CD4-positive, CD25-positive, alpha-beta regulatory T cell (primary cell): ENCODE data around the gene SCG3. TPM values are rescaled to one million over a fixed set of nuclear protein-coding genes. Genes with fewer than 3 reads are reported as not detected.
A peak's percentile ranks its signal among the peaks of the same experiment; 100 is the strongest.

Source experiments
- ATAC-seq, 2 donors: fragments of 150-1000 bp; cut with Tn5 transposase; one replicate each; pipeline ENCODE4 v1.10.0; 2021; ENCODE audit warnings: low read depth in 2 of 2, moderate number of reproducible peaks in 2 of 2, moderate library complexity in 1 of 2
- DNase-seq, 3 donors: peaks; one replicate each; pipeline versions ENCODE4 v3.0.0 to v3.0.0-alpha.2; 2012 to 2022; ENCODE audit warnings: mixed read lengths in 1 of 3
- H3K27ac ChIP-seq: one replicate; pipeline ENCODE4 v1.7.0; 2013; ENCODE audit warnings: mild to moderate bottlenecking, low read length; ENCODE audit not compliant: insufficient read depth, poor library complexity, severe bottlenecking
- H3K27me3 ChIP-seq: one replicate; pipeline ENCODE4 v1.7.0; 2013; ENCODE audit warnings: low read length; ENCODE audit not compliant: control insufficient read depth, insufficient read depth
- H3K36me3 ChIP-seq: one replicate; pipeline ENCODE4 v1.7.0; 2013; ENCODE audit warnings: mild to moderate bottlenecking, low read length, moderate library complexity; ENCODE audit not compliant: control insufficient read depth, insufficient read depth
- H3K4me1 ChIP-seq: 2 replicates; pipeline ENCODE4 v1.7.0; 2013; ENCODE audit warnings: mild to moderate bottlenecking, low read length; ENCODE audit not compliant: insufficient read depth, control insufficient read depth, poor library complexity, severe bottlenecking
- H3K4me3 ChIP-seq: one replicate; pipeline ENCODE4 v1.7.0; 2013; ENCODE audit warnings: low read depth, mild to moderate bottlenecking, low read length, moderate library complexity
- H3K9me3 ChIP-seq, 2 experiments: 1 replicate in 1 of 2; 2 replicates in 1 of 2; pipeline ENCODE4 v1.7.0; 2013; ENCODE audit warnings: low read length in 2 of 2, mild to moderate bottlenecking in 1 of 2, moderate library complexity in 1 of 2; ENCODE audit not compliant: control insufficient read depth in 2 of 2
- H3K27ac Mint-ChIP-seq, 3 donors: one replicate each; pipeline ENCODE4 v1.8.0; 2020 to 2022; ENCODE audit warnings: mild to moderate bottlenecking in 3 of 3, mixed read lengths in 3 of 3, moderate library complexity in 2 of 3
- H3K27me3 Mint-ChIP-seq: one replicate; pipeline ENCODE4 v1.8.0; 2022; ENCODE audit warnings: mild to moderate bottlenecking, mixed read lengths
- H3K36me3 Mint-ChIP-seq: one replicate; pipeline ENCODE4 v1.8.0; 2020; ENCODE audit warnings: mixed read lengths
- H3K4me1 Mint-ChIP-seq, 4 donors: one replicate each; pipeline ENCODE4 v1.8.0; 2020 to 2022; ENCODE audit warnings: mixed read lengths in 4 of 4, mild to moderate bottlenecking in 1 of 4
- H3K4me3 Mint-ChIP-seq, 4 donors: one replicate each; pipeline ENCODE4 v1.8.0; 2020 to 2022; ENCODE audit warnings: mild to moderate bottlenecking in 4 of 4, mixed read lengths in 4 of 4, moderate library complexity in 3 of 4
- H3K9me3 Mint-ChIP-seq, 7 donors: one replicate each; pipeline ENCODE4 v1.8.0; 2020 to 2022; ENCODE audit warnings: mixed read lengths in 7 of 7, mild to moderate bottlenecking in 3 of 7, moderate library complexity in 2 of 7
- polyA plus RNA-seq, 4 donors: library from polyadenylated mRNA; unstranded; fragments of 300-500 nt; fragmentation: Illumina TruSeq; gene quantifications; one replicate each; pipeline ENCODE4 v1.2.3, GENCODE V29; 2021
- total RNA-seq: library from RNA; stranded (reverse); gene quantifications from one replicate; pipeline ENCODE4 v1.2.3, GENCODE V29; 2022

SCG3 gene
- total and polyA plus RNA-seq, 5 donors from 2014 or later: not detected

- ATAC-seq (no peak), DNase-seq (no peak)
- H3K27me3 ChIP-seq: peaks cover 10% of the 10 kb centered on the region
- H3K27me3 Mint-ChIP-seq: no peaks in the 10 kb centered on the region
- no peak overlapping the region for H3K4me3 Mint-ChIP-seq
- H3K9me3 ChIP-seq: no peaks in the 10 kb centered on the region
- no peak overlapping the region for H3K27ac ChIP-seq
- no peaks in the 10 kb centered on the region for H3K4me1 Mint-ChIP-seq
- H3K36me3 ChIP-seq: no peaks in the 10 kb centered on the region
- H3K27ac Mint-ChIP-seq: no peak overlapping the region
- H3K4me3 ChIP-seq: no peak overlapping the region
- H3K4me1 ChIP-seq: no peaks in the 10 kb centered on the region
- peaks cover 0 to 4% (median 0%) of the 10 kb centered on the region in 7 donors for H3K9me3 Mint-ChIP-seq
- no peaks in the 10 kb centered on the region for H3K36me3 Mint-ChIP-seq
Observed at GRCh38 chr15:51706291-51706690, 25.0 kb downstream of the SCG3 start.

- DNase-seq (no peak), ATAC-seq (no peak)
- Mint-ChIP-seq H3K27me3 (no peaks in the 10 kb centered on the region), H3K4me1 (no peaks in the 10 kb centered on the region), H3K9me3 (peaks cover 0 to 4% (median 0%) of the 10 kb centered on the region in 7 donors), H3K36me3 (no peaks in the 10 kb centered on the region), H3K4me3 (no peak overlapping the region), H3K27ac (no peak overlapping the region)
- Histone ChIP-seq H3K9me3 (no peaks in the 10 kb centered on the region), H3K36me3 (no peaks in the 10 kb centered on the region), H3K4me3 (no peak overlapping the region), H3K27me3 (peaks cover 8% of the 10 kb centered on the region), H3K27ac (no peak overlapping the region), H3K4me1 (no peaks in the 10 kb centered on the region)
Observed at GRCh38 chr15:51706926-51707608, 25.8 kb downstream of the SCG3 start.

GRCh38 chr15:51708013-51708412, 26.7 kb downstream of the SCG3 start:
- Histone ChIP-seq H3K27ac (no peak overlapping the region), H3K27me3 (peaks cover 6% of the 10 kb centered on the region), H3K9me3 (no peaks in the 10 kb centered on the region), H3K4me1 (no peaks in the 10 kb centered on the region), H3K36me3 (no peaks in the 10 kb centered on the region), H3K4me3 (no peak overlapping the region)
- ATAC-seq (no peak), DNase-seq (no peak)
- Mint-ChIP-seq H3K9me3 (peaks cover 0 to 4% (median 0%) of the 10 kb centered on the region in 7 donors), H3K36me3 (no peaks in the 10 kb centered on the region), H3K4me3 (no peak overlapping the region), H3K4me1 (no peaks in the 10 kb centered on the region), H3K27me3 (no peaks in the 10 kb centered on the region), H3K27ac (no peak overlapping the region)

- ATAC-seq: no peak
- Mint-ChIP-seq H3K4me3 (no peak overlapping the region), H3K9me3 (peaks cover 0 to 3% (median 0%) of the 10 kb centered on the region in 7 donors), H3K27ac (no peak overlapping the region), H3K27me3 (no peaks in the 10 kb centered on the region), H3K36me3 (no peaks in the 10 kb centered on the region), H3K4me1 (no peaks in the 10 kb centered on the region)
- no peak for DNase-seq
- H3K27ac ChIP-seq: no peak overlapping the region
- H3K4me3 ChIP-seq: no peak overlapping the region
- H3K9me3 ChIP-seq: no peaks in the 10 kb centered on the region
- H3K36me3 ChIP-seq: no peaks in the 10 kb centered on the region
- H3K27me3 ChIP-seq: peaks cover 6% of the 10 kb centered on the region
- no peaks in the 10 kb centered on the region for H3K4me1 ChIP-seq
Observed at GRCh38 chr15:51709031-51709430, 27.7 kb downstream of the SCG3 start.

GRCh38 chr15:51714162-51714561, 32.9 kb downstream of the SCG3 start:
- Histone ChIP-seq H3K9me3 (no peaks in the 10 kb centered on the region), H3K4me3 (no peak overlapping the region), H3K27ac (no peak overlapping the region), H3K27me3 (no peaks in the 10 kb centered on the region), H3K36me3 (no peaks in the 10 kb centered on the region), H3K4me1 (no peaks in the 10 kb centered on the region)
- no peaks in the 10 kb centered on the region for H3K27me3 Mint-ChIP-seq
- no peaks in the 10 kb centered on the region for H3K36me3 Mint-ChIP-seq
- DNase-seq (no peak), ATAC-seq (no peak)
- peaks cover 0 to 3% (median 0%) of the 10 kb centered on the region in 4 donors for H3K4me1 Mint-ChIP-seq
- no peak overlapping the region for H3K4me3 Mint-ChIP-seq
- H3K9me3 Mint-ChIP-seq: no peaks in the 10 kb centered on the region
- no peak overlapping the region for H3K27ac Mint-ChIP-seq

- no peak overlapping the region for H3K4me3 ChIP-seq
- H3K36me3 ChIP-seq: peaks cover under 1% of the 10 kb centered on the region
- no peak overlapping the region for H3K27ac ChIP-seq
- Mint-ChIP-seq H3K27ac (no peak overlapping the region), H3K4me3 (no peak overlapping the region), H3K36me3 (peaks cover 3% of the 10 kb centered on the region), H3K27me3 (no peaks in the 10 kb centered on the region), H3K4me1 (peaks cover 0 to 4% (median 0%) of the 10 kb centered on the region in 4 donors), H3K9me3 (no peaks in the 10 kb centered on the region)
- DNase-seq: no peak
- no peaks in the 10 kb centered on the region for H3K4me1 ChIP-seq
- no peaks in the 10 kb centered on the region for H3K27me3 ChIP-seq
- no peak for ATAC-seq
- no peaks in the 10 kb centered on the region for H3K9me3 ChIP-seq
Observed at GRCh38 chr15:51714911-51715310, 33.6 kb downstream of the SCG3 start.

- H3K9me3 Mint-ChIP-seq: peaks cover 0 to 2% (median 0%) of the 10 kb centered on the region in 7 donors
- DNase-seq (no peak), ATAC-seq (no peak)
- Histone ChIP-seq H3K9me3 (no peaks in the 10 kb centered on the region), H3K36me3 (peaks cover 20% of the 10 kb centered on the region), H3K4me1 (no peaks in the 10 kb centered on the region), H3K27ac (no peak overlapping the region), H3K4me3 (no peak overlapping the region), H3K27me3 (no peaks in the 10 kb centered on the region)
- H3K4me1 Mint-ChIP-seq: peaks cover 0 to 9% (median 2%) of the 10 kb centered on the region in 4 donors
- no peaks in the 10 kb centered on the region for H3K27me3 Mint-ChIP-seq
- H3K36me3 Mint-ChIP-seq: peaks cover 24% of the 10 kb centered on the region
- H3K27ac Mint-ChIP-seq: peak overlapping the region; percentile 54 to 61 (median 57)
- H3K4me3 Mint-ChIP-seq: no peak overlapping the region
Observed at GRCh38 chr15:51718219-51718618, 36.9 kb downstream of the SCG3 start.

GRCh38 chr15:51718746-51719145, 37.4 kb downstream of the SCG3 start:
- Histone ChIP-seq H3K4me1 (no peaks in the 10 kb centered on the region), H3K27ac (no peak overlapping the region), H3K27me3 (no peaks in the 10 kb centered on the region), H3K36me3 (peaks cover 22% of the 10 kb centered on the region), H3K4me3 (no peak overlapping the region), H3K9me3 (no peaks in the 10 kb centered on the region)
- Mint-ChIP-seq H3K9me3 (peaks cover 0 to 2% (median 0%) of the 10 kb centered on the region in 7 donors), H3K27me3 (no peaks in the 10 kb centered on the region), H3K36me3 (peaks cover 24% of the 10 kb centered on the region), H3K4me1 (peaks cover 0 to 9% (median 2%) of the 10 kb centered on the region in 4 donors), H3K27ac (peak overlapping the region in 1 of 3 donors; percentile 61), H3K4me3 (no peak overlapping the region)
- DNase-seq (no peak), ATAC-seq (no peak)
